Measurements from ENCODE around the gene SLC6A3. TPM values are rescaled to one million over a fixed set of nuclear protein-coding genes. Genes with fewer than 3 reads are reported as not detected.

The SLC6A3 gene
- total and polyA plus RNA-seq, 2 donors (not counting 3 experiments of a cell fraction or from before 2014, with no cell fraction given), result not detected

DNA sequence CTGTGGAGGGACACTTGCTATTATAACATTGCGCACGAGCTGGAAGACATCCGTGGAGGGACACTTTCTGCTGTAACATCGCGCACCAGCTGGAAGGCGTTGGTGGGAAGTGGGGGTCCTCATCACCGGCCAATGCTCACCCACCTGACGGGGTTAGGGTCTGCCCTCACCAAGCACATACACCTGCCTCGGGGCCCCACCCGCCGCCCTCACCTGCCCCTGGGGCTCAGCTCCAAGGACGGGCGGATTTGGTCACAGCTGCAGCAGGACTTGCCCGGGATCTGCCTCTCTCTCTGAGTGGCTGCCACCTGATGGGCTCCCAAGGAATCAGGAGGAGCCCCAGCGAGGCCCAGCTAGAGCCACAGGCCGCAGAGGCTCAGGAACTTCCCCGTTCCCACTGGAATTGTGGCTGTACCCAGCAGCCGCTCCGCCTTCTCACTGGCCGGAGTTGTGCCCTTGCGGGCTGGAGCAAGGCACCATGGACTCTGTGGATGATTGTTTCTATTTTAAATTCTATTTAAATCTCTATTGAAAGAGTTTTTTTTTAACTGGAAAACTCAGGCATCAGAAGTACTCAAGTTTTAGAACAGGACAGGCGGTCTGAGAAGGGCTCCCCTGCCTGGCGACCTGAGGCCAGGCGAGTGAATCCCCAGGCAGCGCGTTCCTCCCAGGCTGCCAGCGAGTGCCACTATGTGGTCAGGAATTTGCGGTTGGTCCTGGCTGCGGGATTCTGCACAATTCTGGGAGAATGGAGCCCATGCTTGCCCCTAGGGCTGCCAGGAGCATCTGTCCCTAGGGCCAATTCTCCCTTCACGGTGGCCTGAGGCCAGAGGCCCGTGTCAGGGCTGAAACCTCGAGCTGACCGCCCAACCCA lies 38.9 kb upstream of the SLC6A3 start:
- no TSS peak for BruUV-seq (replicated peaks)
- Histone ChIP-seq H4K20me1 (replicated peaks; ENCODE audit: control insufficient read depth, extremely low read depth, insufficient read depth, low read length) (no peaks in the 10 kb centered on the region), H3K27me3 (ENCODE audit: control insufficient read depth in 2 of 2, insufficient read depth in 2 of 2, low read length in 2 of 2) (no peaks in the 10 kb centered on the region), H3K27ac (ENCODE audit: insufficient read depth, low read depth, low read length) (no peak overlapping the region), H3K4me2 (ENCODE audit: insufficient read depth, low read length) (no peak overlapping the region), H2AFZ (ENCODE audit: low read depth, low read length) (no peak overlapping the region), H3K9me3 (replicated peaks; ENCODE audit: control insufficient read depth, insufficient read depth, low read length) (no peaks in the 10 kb centered on the region), H3K4me3 (replicated peaks in 1 of 3; ENCODE audit: insufficient read depth in 1 of 3, low read depth in 1 of 3, low read length in 3 of 3) (no peak overlapping the region), H3K79me2 (ENCODE audit: control insufficient read depth, insufficient read depth, low read length) (no peaks in the 10 kb centered on the region), H3K9me1 (replicated peaks; ENCODE audit: control insufficient read depth, extremely low read depth, insufficient read depth, low read length) (no peaks in the 10 kb centered on the region), H3K4me1 (ENCODE audit: control insufficient read depth, extremely low read depth, insufficient read depth, low read length) (no peaks in the 10 kb centered on the region), H3K9ac (replicated peaks; ENCODE audit: extremely low read depth, insufficient read depth, low read length) (no peak overlapping the region), H3K36me3 (ENCODE audit: control insufficient read depth in 2 of 2, extremely low read depth in 1 of 2, insufficient read depth in 2 of 2, low read length in 2 of 2) (peaks cover 9 to 24% of the 10 kb centered on the region in 2 experiments)
- DNase-seq (ENCODE audit: low read depth, low spot score), result no peak
- intact Hi-C loops (cut with micrococcal nuclease) (no loop called here), dilution Hi-C loops (cut with MboI; ENCODE audit: extremely low pct_ligation_motif_present, low sequenced_read_pairs) (no loop called here)
- CTCF ChIA-PET, result no interaction called here
- TF ChIP-seq POLR2AphosphoS5 (IDR thresholded peaks at IDR 0.05; ENCODE audit: insufficient read depth, low read depth, low read length) (no peak), EZH2 (IDR thresholded peaks at IDR 0.05; ENCODE audit: borderline replicate concordance, low read depth, low read length, severe bottlenecking) (no peak), MYC (IDR thresholded peaks at IDR 0.05; ENCODE audit: low read depth, low read length) (no peak), FOS (IDR thresholded peaks at IDR 0.05; ENCODE audit: borderline replicate concordance, insufficient read depth, low read length) (no peak), POLR2A (IDR thresholded peaks at IDR 0.05; ENCODE audit: low read depth, low read length) (no peak), JUN (IDR thresholded peaks at IDR 0.05; ENCODE audit: borderline replicate concordance, insufficient read depth, insufficient read length, low read depth) (no peak), GATA2 (IDR thresholded peaks at IDR 0.05; ENCODE audit: insufficient read depth, insufficient read length, low read depth, low read length) (no peak)
- TF ChIP-seq, protein P1, sequence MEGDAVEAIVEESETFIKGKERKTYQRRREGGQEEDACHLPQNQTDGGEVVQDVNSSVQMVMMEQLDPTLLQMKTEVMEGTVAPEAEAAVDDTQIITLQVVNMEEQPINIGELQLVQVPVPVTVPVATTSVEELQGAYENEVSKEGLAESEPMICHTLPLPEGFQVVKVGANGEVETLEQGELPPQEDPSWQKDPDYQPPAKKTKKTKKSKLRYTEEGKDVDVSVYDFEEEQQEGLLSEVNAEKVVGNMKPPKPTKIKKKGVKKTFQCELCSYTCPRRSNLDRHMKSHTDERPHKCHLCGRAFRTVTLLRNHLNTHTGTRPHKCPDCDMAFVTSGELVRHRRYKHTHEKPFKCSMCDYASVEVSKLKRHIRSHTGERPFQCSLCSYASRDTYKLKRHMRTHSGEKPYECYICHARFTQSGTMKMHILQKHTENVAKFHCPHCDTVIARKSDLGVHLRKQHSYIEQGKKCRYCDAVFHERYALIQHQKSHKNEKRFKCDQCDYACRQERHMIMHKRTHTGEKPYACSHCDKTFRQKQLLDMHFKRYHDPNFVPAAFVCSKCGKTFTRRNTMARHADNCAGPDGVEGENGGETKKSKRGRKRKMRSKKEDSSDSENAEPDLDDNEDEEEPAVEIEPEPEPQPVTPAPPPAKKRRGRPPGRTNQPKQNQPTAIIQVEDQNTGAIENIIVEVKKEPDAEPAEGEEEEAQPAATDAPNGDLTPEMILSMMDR (IDR thresholded peaks at IDR 0.05; ENCODE audit: extremely low read depth in 1 of 2, insufficient read depth in 1 of 2, low read depth in 1 of 2, low read length in 2 of 2), result no peak
- TF ChIP-seq, protein P2, sequence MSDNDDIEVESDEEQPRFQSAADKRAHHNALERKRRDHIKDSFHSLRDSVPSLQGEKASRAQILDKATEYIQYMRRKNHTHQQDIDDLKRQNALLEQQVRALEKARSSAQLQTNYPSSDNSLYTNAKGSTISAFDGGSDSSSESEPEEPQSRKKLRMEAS (IDR thresholded peaks at IDR 0.05; ENCODE audit: insufficient read depth, insufficient read length), result no peak
- POLR2A ChIA-PET, result no interaction called here
- FAIRE-seq, result no peak
